ENCODE data around the gene JAKMIP2. TPM values are rescaled to one million over a fixed set of nuclear protein-coding genes. Genes with fewer than 3 reads are reported as not detected.
A peak's percentile ranks its signal among the peaks of the same experiment; 100 is the strongest.

JAKMIP2 gene
- total RNA-seq, 1 donor from 2014 or later: 35.6 TPM

GRCh38 chr5:147759441-147759840, 23.1 kb downstream of the JAKMIP2 start:
- no peak for TF ChIP-seq CTCF (conservative IDR thresholded peaks at IDR 0.05)
- Mint-ChIP-seq H3K4me1 (peaks cover 18% of the 10 kb centered on the region), H3K27ac (ENCODE audit: unreplicated experiment) (no peak overlapping the region), H3K4me3 (no peak overlapping the region), H3K27me3 (ENCODE audit: low read depth) (no peaks in the 10 kb centered on the region), H3K36me3 (ENCODE audit: low read depth) (peaks cover 12% of the 10 kb centered on the region), H3K9me3 (peaks cover 2% of the 10 kb centered on the region)
- no peak for DNase-seq (ENCODE audit: low read depth, low spot score)

- DNase-seq (ENCODE audit: low read depth, low spot score): no peak
- Mint-ChIP-seq H3K9me3 (no peaks in the 10 kb centered on the region), H3K4me3 (no peak overlapping the region), H3K27me3 (ENCODE audit: low read depth) (no peaks in the 10 kb centered on the region), H3K4me1 (peaks cover 29% of the 10 kb centered on the region), H3K27ac (ENCODE audit: unreplicated experiment) (no peak overlapping the region), H3K36me3 (ENCODE audit: low read depth) (peaks cover 14% of the 10 kb centered on the region)
- TF ChIP-seq CTCF (conservative IDR thresholded peaks at IDR 0.05): no peak
These were observed 26.0 kb downstream of the JAKMIP2 start for GRCh38 chr5:147756566-147756965.

GRCh38 chr5:147754372-147755122, 28.0 kb downstream of the JAKMIP2 start:
- Mint-ChIP-seq H3K4me1 (peaks cover 49% of the 10 kb centered on the region), H3K36me3 (ENCODE audit: low read depth) (peaks cover 14% of the 10 kb centered on the region), H3K4me3 (no peak overlapping the region), H3K27me3 (ENCODE audit: low read depth) (no peaks in the 10 kb centered on the region), H3K27ac (ENCODE audit: unreplicated experiment) (no peak overlapping the region), H3K9me3 (no peaks in the 10 kb centered on the region)
- DNase-seq (ENCODE audit: low read depth, low spot score): no peak
- no peak for TF ChIP-seq CTCF (conservative IDR thresholded peaks at IDR 0.05)

GRCh38 chr5:147753765-147754164, 28.8 kb downstream of the JAKMIP2 start:
- Mint-ChIP-seq H3K4me3 (no peak overlapping the region), H3K9me3 (no peaks in the 10 kb centered on the region), H3K27me3 (ENCODE audit: low read depth) (no peaks in the 10 kb centered on the region), H3K27ac (ENCODE audit: unreplicated experiment) (no peak overlapping the region), H3K4me1 (peaks cover 53% of the 10 kb centered on the region), H3K36me3 (ENCODE audit: low read depth) (peaks cover 14% of the 10 kb centered on the region)
- TF ChIP-seq CTCF (conservative IDR thresholded peaks at IDR 0.05): no peak
- DNase-seq (ENCODE audit: low read depth, low spot score): no peak

- no peaks in the 10 kb centered on the region for H3K27me3 Mint-ChIP-seq (ENCODE audit: low read depth)
- peak overlapping the region; percentile 2 for H3K27ac Mint-ChIP-seq (ENCODE audit: unreplicated experiment)
- H3K36me3 Mint-ChIP-seq (ENCODE audit: low read depth): peaks cover 14% of the 10 kb centered on the region
- H3K4me3 Mint-ChIP-seq: no peak overlapping the region
- no peaks in the 10 kb centered on the region for H3K9me3 Mint-ChIP-seq
- TF ChIP-seq CTCF (conservative IDR thresholded peaks at IDR 0.05): no peak
- DNase-seq (ENCODE audit: low read depth, low spot score): no peak
- peaks cover 53% of the 10 kb centered on the region for H3K4me1 Mint-ChIP-seq
These were observed 29.8 kb downstream of the JAKMIP2 start for GRCh38 chr5:147752666-147753290.

Data from neural crest cell (in vitro differentiated cells).